Suprapubic skin (tissue), 4 donors: ENCODE measurements around the gene IMMP2L.

Experiments
- EP300 ChIP-seq: sonication (generic); formaldehyde crosslinking; IDR thresholded peaks from one replicate; pipeline ENCODE4 v1.6.1; 2017; ENCODE audit warnings: antibody characterized with exemption
- POLR2A ChIP-seq, 2 donors: fragments of 450-650 bp; IDR thresholded peaks; one replicate each; pipeline ENCODE4 v1.6.1; 2017; ENCODE audit warnings: antibody characterized with exemption in 2 of 2, mild to moderate bottlenecking in 2 of 2, moderate library complexity in 2 of 2
- POLR2AphosphoS5 ChIP-seq, 3 donors: sonication (generic); formaldehyde crosslinking; IDR thresholded peaks; one replicate each; pipeline ENCODE4 v1.6.1; 2017; ENCODE audit warnings: antibody characterized with exemption in 3 of 3
- TF ChIP-seq, protein P1 (sequence below), 2 donors: fragments of 200-600 bp in 1 of 2; fragments of 450-650 bp in 1 of 2; sonication (generic) in 1 of 2; IDR thresholded peaks; one replicate each; pipeline ENCODE4 v1.5.1; 2016 to 2019; ENCODE audit warnings: antibody characterized with exemption in 2 of 2, mild to moderate bottlenecking in 1 of 2, moderate library complexity in 1 of 2

DNA sequence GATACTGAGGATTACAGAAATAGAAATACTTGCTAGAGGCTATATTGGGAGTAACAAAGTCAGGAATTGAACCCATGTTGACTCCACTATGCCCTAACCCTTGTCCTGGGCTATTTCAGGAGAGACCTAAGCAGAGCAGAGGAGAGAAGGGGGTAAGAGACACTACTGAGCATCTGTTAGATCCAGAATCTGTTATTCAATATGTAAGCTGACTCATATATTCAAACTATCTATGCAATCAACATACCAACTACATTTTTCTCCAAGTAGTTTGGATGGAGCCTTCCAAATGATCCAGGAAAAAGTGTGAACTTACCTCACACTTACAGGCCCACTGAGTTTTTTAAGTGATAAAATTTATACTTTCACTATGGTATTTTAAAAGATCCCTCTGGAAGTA lies 216.1 kb downstream of the IMMP2L start:
- TF ChIP-seq, protein P1, sequence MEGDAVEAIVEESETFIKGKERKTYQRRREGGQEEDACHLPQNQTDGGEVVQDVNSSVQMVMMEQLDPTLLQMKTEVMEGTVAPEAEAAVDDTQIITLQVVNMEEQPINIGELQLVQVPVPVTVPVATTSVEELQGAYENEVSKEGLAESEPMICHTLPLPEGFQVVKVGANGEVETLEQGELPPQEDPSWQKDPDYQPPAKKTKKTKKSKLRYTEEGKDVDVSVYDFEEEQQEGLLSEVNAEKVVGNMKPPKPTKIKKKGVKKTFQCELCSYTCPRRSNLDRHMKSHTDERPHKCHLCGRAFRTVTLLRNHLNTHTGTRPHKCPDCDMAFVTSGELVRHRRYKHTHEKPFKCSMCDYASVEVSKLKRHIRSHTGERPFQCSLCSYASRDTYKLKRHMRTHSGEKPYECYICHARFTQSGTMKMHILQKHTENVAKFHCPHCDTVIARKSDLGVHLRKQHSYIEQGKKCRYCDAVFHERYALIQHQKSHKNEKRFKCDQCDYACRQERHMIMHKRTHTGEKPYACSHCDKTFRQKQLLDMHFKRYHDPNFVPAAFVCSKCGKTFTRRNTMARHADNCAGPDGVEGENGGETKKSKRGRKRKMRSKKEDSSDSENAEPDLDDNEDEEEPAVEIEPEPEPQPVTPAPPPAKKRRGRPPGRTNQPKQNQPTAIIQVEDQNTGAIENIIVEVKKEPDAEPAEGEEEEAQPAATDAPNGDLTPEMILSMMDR (IDR thresholded peaks at IDR 0.05): no peak
- TF ChIP-seq POLR2AphosphoS5 (IDR thresholded peaks at IDR 0.05) (no peak), POLR2A (IDR thresholded peaks at IDR 0.05) (no peak), EP300 (no peak)
